HG03025 (cell line): ENCODE results near the gene ORMDL3.
"Not testable (repeated sequence)": the region's sequence is repeated elsewhere in the genome, so short reads cannot be mapped to it uniquely, and the experiment has no call there.

Experiments used
- ATAC-seq: cut with Tn5 transposase; IDR thresholded peaks from one replicate; pipeline ENCODE4 v1.9.1; 2021; ENCODE audit warnings: mild to moderate bottlenecking, moderate library complexity; ENCODE audit not compliant: unreplicated experiment, low FRiP score

ORMDL3 gene

DNA sequence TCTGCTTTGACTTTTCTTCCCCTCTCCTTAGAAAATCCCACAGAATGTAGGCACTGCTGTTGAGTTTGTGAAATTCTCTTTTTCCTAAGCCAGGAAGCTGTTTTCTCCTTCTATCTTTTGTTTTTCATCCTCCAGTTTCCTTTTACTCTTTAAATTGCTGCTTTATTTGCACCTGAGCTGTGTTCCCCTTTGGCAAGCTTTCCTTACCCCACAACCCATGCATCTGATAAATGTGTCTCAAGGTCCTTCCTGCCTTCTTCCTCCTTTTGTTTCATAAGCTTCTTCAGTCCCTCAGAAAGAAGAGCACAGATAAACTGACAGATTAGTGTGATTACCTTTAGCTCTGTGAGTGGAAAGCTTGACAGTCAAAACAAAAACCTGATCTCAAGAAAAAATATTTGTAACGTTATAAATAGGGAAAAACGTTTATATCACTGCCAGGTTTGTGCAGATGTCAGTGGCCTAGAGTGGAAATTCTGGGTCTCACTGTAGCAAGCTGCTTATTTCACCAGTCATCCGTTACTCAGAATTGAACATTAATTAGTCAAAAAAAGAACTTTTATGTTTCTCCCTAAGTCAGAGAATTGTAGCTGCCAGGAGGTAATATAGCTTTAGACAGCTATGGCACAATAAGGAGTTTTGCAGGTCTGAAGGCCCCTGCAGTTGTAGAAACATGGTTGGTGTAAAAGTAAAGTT, 32.6 kb downstream of the ORMDL3 start:
- no peak for ATAC-seq

DNA sequence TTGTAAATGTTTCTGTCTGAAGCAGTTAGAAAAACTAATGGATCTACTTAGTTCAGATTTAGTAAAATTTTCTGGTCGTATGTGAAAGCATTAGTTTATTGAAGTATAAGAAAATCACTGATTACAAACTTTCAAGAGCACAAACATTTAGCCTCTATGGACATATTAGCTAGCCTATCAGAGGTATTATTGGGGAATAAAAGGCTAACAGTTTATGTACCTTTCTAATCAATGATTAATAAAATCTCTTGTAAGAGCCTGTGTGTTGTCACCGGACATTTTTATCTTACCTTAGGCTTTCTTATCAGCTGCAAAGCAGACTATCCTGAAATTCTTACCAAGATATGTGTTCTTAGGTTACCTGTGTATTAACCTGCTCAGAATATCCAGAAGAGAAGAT, 38.2 kb downstream of the ORMDL3 start:
- ATAC-seq = no peak

DNA sequence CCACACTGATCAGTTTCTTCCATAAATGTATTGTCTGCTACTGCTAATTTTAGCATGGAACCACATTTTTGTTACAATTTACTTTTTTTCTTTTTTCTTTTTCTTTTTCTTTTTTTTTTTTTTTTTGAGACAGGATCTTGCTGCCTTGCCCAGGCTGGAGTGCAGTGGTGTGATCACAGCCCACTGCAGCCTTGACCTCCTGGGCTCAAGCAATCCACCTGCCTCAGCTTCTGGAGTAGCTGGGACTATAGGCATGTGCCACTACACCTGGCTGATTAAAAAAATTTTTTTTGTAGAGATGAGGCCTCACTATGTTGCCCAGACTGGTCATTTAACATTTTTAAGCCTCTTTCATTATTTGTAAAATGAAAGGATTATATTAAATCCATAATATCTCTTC, 40.3 kb downstream of the ORMDL3 start:
- no peak for ATAC-seq

DNA sequence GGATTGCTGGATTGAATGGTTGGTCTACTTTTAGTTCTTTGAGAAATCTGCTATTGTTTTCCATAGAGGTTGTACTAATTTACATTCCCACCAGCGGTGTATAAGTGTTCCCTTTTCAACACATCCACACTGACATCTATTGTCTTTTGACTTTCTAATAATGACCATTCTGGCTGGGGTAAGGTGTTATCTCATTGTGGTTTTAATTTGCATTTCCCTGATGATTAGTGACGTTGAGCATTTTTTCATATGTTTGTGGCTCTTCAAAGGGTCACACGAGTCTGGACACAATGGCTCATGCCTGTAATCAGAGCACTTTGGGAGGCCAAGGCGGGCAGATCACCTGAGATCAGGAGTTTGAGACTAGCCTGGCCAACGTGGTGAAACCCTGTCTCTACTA, 41.3 kb downstream of the ORMDL3 start:
- not testable (repeated sequence) for ATAC-seq

DNA sequence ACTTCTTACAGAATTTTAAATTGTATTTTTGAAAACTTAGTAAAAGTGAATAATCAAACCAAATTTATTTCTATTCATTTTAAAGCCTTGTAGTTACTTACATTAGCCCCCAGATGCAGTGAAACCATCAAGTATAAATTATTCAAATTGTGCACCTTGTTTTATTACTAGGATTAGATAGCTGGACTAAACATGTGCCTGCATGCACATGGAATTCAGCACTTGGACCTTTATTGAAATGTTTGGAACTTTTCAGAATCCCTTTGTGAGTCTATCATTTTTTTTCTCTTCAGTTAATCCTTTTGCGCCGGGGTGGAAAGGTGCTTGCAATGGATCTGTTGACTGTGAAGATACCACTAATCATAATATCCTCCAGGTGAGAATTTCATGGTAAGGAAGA, 54.6 kb downstream of the ORMDL3 start:
- ATAC-seq = no peak

DNA sequence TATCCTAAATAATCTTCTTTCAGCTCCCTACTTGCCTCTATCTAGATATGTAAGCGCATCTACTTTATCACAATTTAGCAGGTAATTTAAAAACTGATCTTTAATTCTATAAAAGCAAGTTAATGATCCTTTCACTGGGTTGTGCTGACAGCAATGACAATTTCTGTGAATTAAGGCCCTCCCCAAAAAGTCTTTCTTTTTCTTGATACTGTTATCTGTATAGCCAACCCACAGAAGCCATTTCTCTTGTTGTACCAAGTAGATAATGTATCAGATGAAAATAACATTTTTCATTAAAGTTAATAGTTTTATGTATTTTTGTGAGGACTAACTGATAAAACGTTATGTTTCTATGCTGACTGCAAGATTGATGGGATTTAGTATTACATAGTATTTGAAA, 55.6 kb downstream of the ORMDL3 start:
- ATAC-seq = no peak
